ENCODE data around the gene NECTIN3. TPM values are rescaled to one million over a fixed set of nuclear protein-coding genes. Genes with fewer than 3 reads are reported as not detected.

Gene NECTIN3
- total and polyA plus RNA-seq, 2 donors from 2014 or later = 5.0 to 21.2 TPM

DNA sequence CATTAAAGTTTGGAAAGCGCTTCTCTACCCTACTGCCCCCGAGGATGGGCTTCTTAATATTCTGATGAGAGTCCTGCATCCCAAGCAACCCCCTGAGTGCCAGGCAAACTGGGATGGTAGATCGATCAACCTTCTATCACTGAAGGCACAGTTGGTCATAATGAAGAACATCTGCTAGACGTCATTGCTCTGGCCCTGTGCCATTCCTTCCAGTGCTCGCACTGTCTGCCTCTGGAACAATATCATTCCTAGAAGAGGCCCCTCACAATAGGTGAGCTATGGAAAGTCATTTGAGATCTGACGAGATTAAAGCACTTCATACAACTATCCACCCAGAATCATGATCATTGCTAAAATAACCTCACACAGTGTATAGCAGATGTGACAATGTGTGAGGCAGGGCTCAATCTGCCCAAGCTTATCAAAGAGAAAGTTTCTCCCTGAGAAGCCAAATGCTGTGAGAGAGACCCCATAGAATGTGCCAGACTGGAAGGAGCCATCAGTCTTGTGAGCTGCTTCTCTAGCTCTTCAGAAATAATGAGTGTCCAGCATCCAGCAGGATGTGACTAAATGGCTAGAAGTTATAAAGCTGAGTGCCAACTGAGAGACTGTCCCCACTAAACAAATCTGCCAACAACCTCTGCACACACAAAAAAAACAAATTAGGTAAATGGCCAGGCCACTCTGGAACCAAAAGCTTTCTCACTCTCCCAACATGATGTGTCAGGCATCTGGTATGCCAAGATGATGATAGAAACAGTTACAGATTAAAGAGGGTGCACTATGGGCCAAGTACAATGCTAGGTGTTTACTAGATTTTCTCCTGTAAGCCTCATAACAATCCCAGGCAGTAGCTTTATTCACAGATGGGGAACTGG is 165.5 kb downstream of the NECTIN3 start:
- Histone ChIP-seq H3K4me3 (ENCODE audit: low read length in 3 of 3) (no peak overlapping the region), H3K4me1 (ENCODE audit: control insufficient read depth in 2 of 3, insufficient read depth in 2 of 3, low read depth in 1 of 3, low read length in 3 of 3) (no peaks in the 10 kb centered on the region), H3K27ac (ENCODE audit: low read depth in 2 of 2, low read length in 2 of 2) (no peak overlapping the region), H3K36me3 (ENCODE audit: control insufficient read depth in 2 of 3, insufficient read depth in 3 of 3, low read length in 3 of 3) (no peaks in the 10 kb centered on the region), H3K27me3 (ENCODE audit: control insufficient read depth, insufficient read depth, low read length) (no peaks in the 10 kb centered on the region), H3K9me3 (ENCODE audit: control insufficient read depth in 2 of 3, insufficient read depth in 1 of 3, low read length in 3 of 3) (no peaks in the 10 kb centered on the region), H3K9ac (ENCODE audit: low read length in 3 of 3) (no peak overlapping the region)
- DNase-seq (no peak), FAIRE-seq (no peak)
- TF ChIP-seq, protein P1, sequence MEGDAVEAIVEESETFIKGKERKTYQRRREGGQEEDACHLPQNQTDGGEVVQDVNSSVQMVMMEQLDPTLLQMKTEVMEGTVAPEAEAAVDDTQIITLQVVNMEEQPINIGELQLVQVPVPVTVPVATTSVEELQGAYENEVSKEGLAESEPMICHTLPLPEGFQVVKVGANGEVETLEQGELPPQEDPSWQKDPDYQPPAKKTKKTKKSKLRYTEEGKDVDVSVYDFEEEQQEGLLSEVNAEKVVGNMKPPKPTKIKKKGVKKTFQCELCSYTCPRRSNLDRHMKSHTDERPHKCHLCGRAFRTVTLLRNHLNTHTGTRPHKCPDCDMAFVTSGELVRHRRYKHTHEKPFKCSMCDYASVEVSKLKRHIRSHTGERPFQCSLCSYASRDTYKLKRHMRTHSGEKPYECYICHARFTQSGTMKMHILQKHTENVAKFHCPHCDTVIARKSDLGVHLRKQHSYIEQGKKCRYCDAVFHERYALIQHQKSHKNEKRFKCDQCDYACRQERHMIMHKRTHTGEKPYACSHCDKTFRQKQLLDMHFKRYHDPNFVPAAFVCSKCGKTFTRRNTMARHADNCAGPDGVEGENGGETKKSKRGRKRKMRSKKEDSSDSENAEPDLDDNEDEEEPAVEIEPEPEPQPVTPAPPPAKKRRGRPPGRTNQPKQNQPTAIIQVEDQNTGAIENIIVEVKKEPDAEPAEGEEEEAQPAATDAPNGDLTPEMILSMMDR (IDR thresholded peaks at IDR 0.05; ENCODE audit: borderline replicate concordance, extremely low read depth, insufficient read depth) = no peak
- intact Hi-C loops (cut with DNase I) = no loop called here

DNA sequence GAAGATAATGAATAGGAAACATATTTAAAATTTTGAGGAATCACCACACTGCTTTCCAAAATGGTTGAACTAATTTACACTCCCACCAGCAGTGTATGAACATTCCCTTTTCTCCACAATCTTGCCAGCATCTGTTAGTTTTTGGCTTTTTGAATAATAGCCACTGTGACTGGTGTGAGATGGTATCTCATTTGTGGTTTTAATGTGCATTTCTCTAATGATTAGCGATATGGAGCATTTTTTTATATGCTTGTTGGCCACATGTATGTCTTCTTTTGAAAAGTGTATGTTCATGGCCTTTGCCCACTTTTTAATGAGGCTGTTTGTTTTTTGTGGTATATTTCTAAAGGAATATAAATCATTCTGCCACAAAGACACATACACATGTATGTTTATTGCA is 166.3 kb downstream of the NECTIN3 start:
- Histone ChIP-seq H3K27me3 (ENCODE audit: control insufficient read depth, insufficient read depth, low read length) (no peaks in the 10 kb centered on the region), H3K27ac (ENCODE audit: low read depth in 2 of 2, low read length in 2 of 2) (no peak overlapping the region), H3K9ac (ENCODE audit: low read length in 3 of 3) (no peak overlapping the region), H3K36me3 (ENCODE audit: control insufficient read depth in 2 of 3, insufficient read depth in 3 of 3, low read length in 3 of 3) (no peaks in the 10 kb centered on the region), H3K4me1 (ENCODE audit: control insufficient read depth in 2 of 3, insufficient read depth in 2 of 3, low read depth in 1 of 3, low read length in 3 of 3) (no peaks in the 10 kb centered on the region), H3K4me3 (ENCODE audit: low read length in 3 of 3) (no peak overlapping the region), H3K9me3 (ENCODE audit: control insufficient read depth in 2 of 3, insufficient read depth in 1 of 3, low read length in 3 of 3) (no peaks in the 10 kb centered on the region)
- DNase-seq (no peak), FAIRE-seq (no peak)
- intact Hi-C loops (cut with DNase I) = no loop called here
- TF ChIP-seq, protein P1 (IDR thresholded peaks at IDR 0.05; ENCODE audit: borderline replicate concordance, extremely low read depth, insufficient read depth) = no peak

DNA sequence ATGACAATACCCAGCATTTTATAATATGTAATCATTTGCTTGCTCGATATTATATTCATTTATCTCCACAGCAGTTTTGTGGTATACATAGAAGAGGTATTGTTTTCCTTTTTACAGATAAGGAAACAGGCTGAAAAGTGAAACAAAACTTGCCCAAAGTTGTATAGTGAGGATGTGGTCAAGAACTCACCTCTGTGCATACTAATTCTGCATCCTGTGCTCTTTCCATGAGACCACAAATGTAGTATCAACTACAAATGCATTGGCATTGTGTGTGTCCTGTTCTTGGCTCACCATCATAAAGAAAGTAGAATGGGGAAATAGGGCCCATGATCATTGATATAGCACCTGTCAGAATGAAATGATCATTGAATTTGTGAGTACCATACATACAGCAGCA is 167.3 kb downstream of the NECTIN3 start:
- FAIRE-seq (no peak), DNase-seq (no peak)
- H3K4me1 ChIP-seq (ENCODE audit: control insufficient read depth in 2 of 3, insufficient read depth in 2 of 3, low read depth in 1 of 3, low read length in 3 of 3) = no peaks in the 10 kb centered on the region
- H3K27me3 ChIP-seq (ENCODE audit: control insufficient read depth, insufficient read depth, low read length) = no peaks in the 10 kb centered on the region
- intact Hi-C loops (cut with DNase I) = no loop called here
- TF ChIP-seq, protein P1 (IDR thresholded peaks at IDR 0.05; ENCODE audit: borderline replicate concordance, extremely low read depth, insufficient read depth) = no peak
- H3K4me3 ChIP-seq (ENCODE audit: low read length in 3 of 3) = no peak overlapping the region
- no peaks in the 10 kb centered on the region for H3K9me3 ChIP-seq (ENCODE audit: control insufficient read depth in 2 of 3, insufficient read depth in 1 of 3, low read length in 3 of 3)
- H3K9ac ChIP-seq (ENCODE audit: low read length in 3 of 3) = no peak overlapping the region
- no peaks in the 10 kb centered on the region for H3K36me3 ChIP-seq (ENCODE audit: control insufficient read depth in 2 of 3, insufficient read depth in 3 of 3, low read length in 3 of 3)
- no peak overlapping the region for H3K27ac ChIP-seq (ENCODE audit: low read depth in 2 of 2, low read length in 2 of 2)

All from kidney (tissue), 14 donors.